CD14-positive monocyte (primary cell): ENCODE results near the gene DIPK1C. TPM values are rescaled to one million over a fixed set of nuclear protein-coding genes. Genes with fewer than 3 reads are reported as not detected.

ENCODE experiments used
- DNase-seq, 3 donors: peaks; one replicate each; pipeline ENCODE4 v3.0.0-alpha.2; 2011 to 2022
- H2AFZ ChIP-seq: 2 replicates; pipeline ENCODE4 v1.6.0; 2012; ENCODE audit warnings: mild to moderate bottlenecking, low read depth, low read length, inconsistent platforms; ENCODE audit not compliant: insufficient read depth, poor library complexity, severe bottlenecking
- H3K27ac ChIP-seq, 2 donors: 1 replicate in 1 of 2; 2 replicates in 1 of 2; pipeline ENCODE4 v1.5.1; 2012 to 2013; ENCODE audit warnings: low read length in 2 of 2, control low read depth in 1 of 2, inconsistent platforms in 1 of 2, low read depth in 1 of 2, mild to moderate bottlenecking in 1 of 2
- H3K27me3 ChIP-seq, 2 donors: one replicate each; pipeline versions ENCODE4 v1.6.0 to v1.6.1; 2011 to 2013; ENCODE audit warnings: low read length in 2 of 2; ENCODE audit not compliant: control insufficient read depth in 2 of 2, insufficient read depth in 2 of 2
- H3K36me3 ChIP-seq, 2 donors: replicated peaks in 1 of 2; 1 replicate in 1 of 2; 2 replicates in 1 of 2; pipeline versions ENCODE4 v1.5.1 to v1.6.1; 2012 to 2013; ENCODE audit warnings: low read length in 2 of 2, control low read depth in 1 of 2, inconsistent platforms in 1 of 2, mild to moderate bottlenecking in 1 of 2; ENCODE audit not compliant: insufficient read depth in 2 of 2, control insufficient read depth in 1 of 2
- H3K4me1 ChIP-seq, 2 donors: 1 replicate in 1 of 2; 2 replicates in 1 of 2; pipeline versions ENCODE4 v1.5.1 to v1.6.1; 2012 to 2013; ENCODE audit warnings: low read length in 2 of 2, control low read depth in 1 of 2, inconsistent platforms in 1 of 2, mild to moderate bottlenecking in 1 of 2, moderate library complexity in 1 of 2; ENCODE audit not compliant: insufficient read depth in 2 of 2, control insufficient read depth in 1 of 2
- H3K4me2 ChIP-seq: replicated peaks from 2 replicates; pipeline ENCODE3; 2012; ENCODE audit warnings: low read length, moderate library complexity, mild to moderate bottlenecking; ENCODE audit not compliant: poor library complexity, severe bottlenecking; ENCODE audit errors: extremely low read depth
- H3K4me3 ChIP-seq, 3 experiments: fragments of 200-600 bp in 1 of 3; sonication (generic) in 1 of 3; replicated peaks in 1 of 3; 1 replicate in 2 of 3; 2 replicates in 1 of 3; pipeline ENCODE4 v1.5.1; 2011 to 2013; ENCODE audit warnings: low read length in 3 of 3, mild to moderate bottlenecking in 3 of 3, control low read depth in 2 of 3, low read depth in 2 of 3, inconsistent platforms in 1 of 3, moderate library complexity in 1 of 3
- H3K79me2 ChIP-seq: 2 replicates; pipeline ENCODE4 v1.6.0; 2012; ENCODE audit warnings: mild to moderate bottlenecking, control low read depth, inconsistent platforms, low read length, moderate library complexity; ENCODE audit not compliant: insufficient read depth
- H3K9ac ChIP-seq: 2 replicates; pipeline ENCODE4 v1.6.0; 2017; ENCODE audit warnings: low read length, mild to moderate bottlenecking; ENCODE audit not compliant: insufficient read depth, poor library complexity, severe bottlenecking
- H3K9me3 ChIP-seq, 2 donors: replicated peaks in 1 of 2; 1 replicate in 1 of 2; 2 replicates in 1 of 2; pipeline versions ENCODE4 v1.5.1 to v1.6.1; 2012 to 2013; ENCODE audit warnings: low read length in 2 of 2, control low read depth in 1 of 2; ENCODE audit not compliant: control insufficient read depth in 1 of 2, insufficient read depth in 1 of 2
- H4K20me1 ChIP-seq: 2 replicates; pipeline ENCODE4 v1.6.0; 2012; ENCODE audit warnings: mild to moderate bottlenecking, low read length, control low read depth, moderate library complexity; ENCODE audit not compliant: insufficient read depth
- H3K27ac Mint-ChIP-seq, 7 donors: one replicate each; pipeline ENCODE4 v1.8.0; 2020; ENCODE audit warnings: mild to moderate bottlenecking in 7 of 7, mixed read lengths in 7 of 7, moderate library complexity in 6 of 7, inconsistent platforms in 2 of 7
- H3K27me3 Mint-ChIP-seq, 3 donors: one replicate each; pipeline ENCODE4 v1.8.0; 2021 to 2022; ENCODE audit warnings: low read depth in 3 of 3, mild to moderate bottlenecking in 3 of 3, mixed read lengths in 3 of 3, moderate library complexity in 3 of 3, inconsistent platforms in 1 of 3
- H3K36me3 Mint-ChIP-seq, 2 donors: one replicate each; pipeline ENCODE4 v1.8.0; 2020; ENCODE audit warnings: mixed read lengths in 2 of 2, inconsistent platforms in 1 of 2, mild to moderate bottlenecking in 1 of 2
- H3K4me1 Mint-ChIP-seq: one replicate; pipeline ENCODE4 v1.8.0; 2020; ENCODE audit warnings: mild to moderate bottlenecking, mixed read lengths
- H3K4me3 Mint-ChIP-seq, 2 donors: one replicate each; pipeline ENCODE4 v1.8.0; 2020; ENCODE audit warnings: mild to moderate bottlenecking in 2 of 2, mixed read lengths in 2 of 2, moderate library complexity in 1 of 2
- H3K9me3 Mint-ChIP-seq, 7 donors: one replicate each; pipeline ENCODE4 v1.8.0; 2020 to 2022; ENCODE audit warnings: mixed read lengths in 7 of 7, mild to moderate bottlenecking in 6 of 7, moderate library complexity in 6 of 7, inconsistent platforms in 2 of 7
- WGBS: methylation state at CpG from one replicate; pipeline ENCODE4 v1.1.5; 2013; ENCODE audit warnings: missing lambda C conversion rate; ENCODE audit not compliant: insufficient coverage; 5-methylcytosine and 5-hydroxymethylcytosine counted together
- intact Hi-C, 2 donors: fragments of 100-400 bp; cut with micrococcal nuclease; formaldehyde crosslinking; loops; one replicate each; pipeline versions ENCODE4 v1.15.0 to v1.15.1; 2023
- polyA plus RNA-seq, 3 donors: library from polyadenylated mRNA; depleted of rRNA in 1 of 3; unstranded in 2 of 3; stranded (reverse) in 1 of 3; fragments of 300-500 nt in 2 of 3; fragments of >200 nt in 1 of 3; fragmentation: Illumina TruSeq in 2 of 3; gene quantifications; 1 replicate in 2 of 3; 2 replicates in 1 of 3; pipeline ENCODE4 v1.2.3, GENCODE V29; 2012 to 2021
- TF ChIP-seq, protein P1 (sequence below): fragments of 200-600 bp; IDR thresholded peaks from one replicate; pipeline ENCODE4 v1.8.0; 2022; ENCODE audit warnings: antibody characterized with exemption, mild to moderate bottlenecking

The DIPK1C gene
- polyA plus RNA-seq, 3 donors, result not detected

DNA sequence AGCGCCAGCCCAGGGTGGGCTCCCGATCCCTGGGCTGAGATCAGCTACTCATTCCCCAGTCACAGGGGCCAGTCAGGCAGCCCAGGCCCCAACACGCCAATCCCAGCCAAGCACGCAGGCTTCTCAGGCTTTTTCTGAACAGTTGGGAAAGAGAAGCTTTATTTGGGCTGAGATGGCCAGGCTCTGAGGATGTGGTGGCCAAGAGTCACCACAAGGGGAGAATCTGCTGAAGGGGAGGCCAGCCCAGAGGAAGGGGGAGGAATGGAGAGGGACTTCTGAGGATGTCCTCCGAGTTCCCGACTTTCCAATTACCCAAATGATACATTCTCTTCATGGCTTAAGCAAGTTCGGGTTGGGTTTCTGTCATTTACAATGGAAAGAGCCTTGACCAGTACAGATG, 2.8 kb upstream of the DIPK1C start:
- H4K20me1 ChIP-seq, result no peaks in the 10 kb centered on the region
- peaks cover 6 to 9% of the 10 kb centered on the region in 2 donors for H3K4me1 ChIP-seq
- H3K9ac ChIP-seq, result no peak overlapping the region
- H3K4me3 ChIP-seq, result no peak overlapping the region
- Mint-ChIP-seq H3K27ac (no peak overlapping the region), H3K36me3 (peaks cover 4 to 6% of the 10 kb centered on the region in 2 donors), H3K9me3 (peaks cover 0 to 6% (median 4%) of the 10 kb centered on the region in 7 donors), H3K4me1 (peaks cover 9% of the 10 kb centered on the region), H3K4me3 (no peak overlapping the region), H3K27me3 (peaks cover 43 to 67% (median 51%) of the 10 kb centered on the region in 3 donors)
- intact Hi-C loops, result no loop called here
- H3K27me3 ChIP-seq, result peaks cover 28 to 52% of the 10 kb centered on the region in 2 donors
- no peak overlapping the region for H2AFZ ChIP-seq
- WGBS, result 83% methylated on average over 4 of the region's 7 CpGs
- TF ChIP-seq, protein P1, sequence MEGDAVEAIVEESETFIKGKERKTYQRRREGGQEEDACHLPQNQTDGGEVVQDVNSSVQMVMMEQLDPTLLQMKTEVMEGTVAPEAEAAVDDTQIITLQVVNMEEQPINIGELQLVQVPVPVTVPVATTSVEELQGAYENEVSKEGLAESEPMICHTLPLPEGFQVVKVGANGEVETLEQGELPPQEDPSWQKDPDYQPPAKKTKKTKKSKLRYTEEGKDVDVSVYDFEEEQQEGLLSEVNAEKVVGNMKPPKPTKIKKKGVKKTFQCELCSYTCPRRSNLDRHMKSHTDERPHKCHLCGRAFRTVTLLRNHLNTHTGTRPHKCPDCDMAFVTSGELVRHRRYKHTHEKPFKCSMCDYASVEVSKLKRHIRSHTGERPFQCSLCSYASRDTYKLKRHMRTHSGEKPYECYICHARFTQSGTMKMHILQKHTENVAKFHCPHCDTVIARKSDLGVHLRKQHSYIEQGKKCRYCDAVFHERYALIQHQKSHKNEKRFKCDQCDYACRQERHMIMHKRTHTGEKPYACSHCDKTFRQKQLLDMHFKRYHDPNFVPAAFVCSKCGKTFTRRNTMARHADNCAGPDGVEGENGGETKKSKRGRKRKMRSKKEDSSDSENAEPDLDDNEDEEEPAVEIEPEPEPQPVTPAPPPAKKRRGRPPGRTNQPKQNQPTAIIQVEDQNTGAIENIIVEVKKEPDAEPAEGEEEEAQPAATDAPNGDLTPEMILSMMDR, result no peak
- no peak overlapping the region for H3K27ac ChIP-seq
- no peak overlapping the region for H3K4me2 ChIP-seq
- peaks cover 0 to 14% of the 10 kb centered on the region in 2 donors for H3K9me3 ChIP-seq
- no peaks in the 10 kb centered on the region for H3K79me2 ChIP-seq
- H3K36me3 ChIP-seq, result no peaks in the 10 kb centered on the region
- no peak for DNase-seq

DNA sequence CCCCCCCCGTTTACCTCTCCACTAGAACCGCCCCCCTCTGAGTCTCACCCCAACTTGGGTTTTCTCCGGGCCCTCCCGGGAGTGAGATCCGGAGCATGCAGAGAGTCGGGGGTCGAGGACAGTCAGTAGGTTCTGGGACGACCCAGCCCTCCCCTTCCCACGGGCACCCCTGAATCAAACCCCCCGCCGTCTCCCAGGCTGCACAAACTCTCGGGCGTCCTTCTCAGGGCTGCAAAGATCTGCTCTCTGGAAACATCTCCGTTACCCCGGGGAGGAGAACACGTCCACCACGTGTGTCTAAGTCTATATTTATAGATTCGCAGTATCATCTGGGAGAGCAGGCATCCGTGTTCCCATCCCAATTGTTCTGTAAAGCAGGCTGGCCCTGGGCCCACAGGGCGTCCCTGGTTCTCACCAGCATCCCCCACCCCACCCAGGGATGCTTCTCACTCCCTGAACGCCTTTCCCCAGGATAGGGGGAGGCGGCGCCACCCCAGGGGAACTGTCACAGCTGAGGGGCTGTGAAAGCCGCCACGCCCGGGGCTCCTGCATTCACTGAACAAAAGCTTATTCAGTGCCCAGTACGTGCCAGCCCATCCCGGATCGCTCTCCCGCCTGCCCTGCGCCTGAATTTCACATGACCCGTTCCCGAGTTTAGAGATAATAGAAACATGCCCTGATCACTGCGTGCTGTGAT, 765 bp upstream of the DIPK1C start:
- H3K4me3 Mint-ChIP-seq, result peak overlapping the region in 1 of 2 donors; percentile 92
- H3K27me3 ChIP-seq, result peaks cover 32 to 64% of the 10 kb centered on the region in 2 donors

More for the DNA sequence above, 765 bp upstream of the DIPK1C start:
- H3K4me1 ChIP-seq, result peaks cover 6 to 9% of the 10 kb centered on the region in 2 donors
- H4K20me1 ChIP-seq, result no peaks in the 10 kb centered on the region
- peaks cover 58 to 80% (median 59%) of the 10 kb centered on the region in 3 donors for H3K27me3 Mint-ChIP-seq
- peak overlapping the region; percentile 21 for H3K4me2 ChIP-seq
- TF ChIP-seq, protein P1, result no peak
- no peak overlapping the region for H3K4me3 ChIP-seq
- H3K36me3 Mint-ChIP-seq, result peaks cover 4 to 6% of the 10 kb centered on the region in 2 donors
- H3K79me2 ChIP-seq, result no peaks in the 10 kb centered on the region
- no peak overlapping the region for H2AFZ ChIP-seq
- intact Hi-C loops, result no loop called here
- H3K9me3 Mint-ChIP-seq, result peaks cover 0 to 6% (median 6%) of the 10 kb centered on the region in 7 donors
- 46% methylated on average over 30 of the region's 34 CpGs for WGBS
- H3K27ac ChIP-seq, result no peak overlapping the region
- DNase-seq, result no peak
- no peaks in the 10 kb centered on the region for H3K36me3 ChIP-seq
- no peak overlapping the region for H3K27ac Mint-ChIP-seq
- no peak overlapping the region for H3K9ac ChIP-seq
- H3K9me3 ChIP-seq, result peaks cover 0 to 14% of the 10 kb centered on the region in 2 donors
- H3K4me1 Mint-ChIP-seq, result peaks cover 9% of the 10 kb centered on the region
